GM23338 (cell line): ENCODE data around the gene DNAJC8. TPM values are rescaled to one million over a fixed set of nuclear protein-coding genes. Genes with fewer than 3 reads are reported as not detected.

ENCODE experiments used
- ATAC-seq: fragments of 200-7000 bp; cut with Tn5 transposase; 3 replicates; pipeline ENCODE4 v1.9.1; 2020
- DNase-seq: peaks from one replicate; pipeline ENCODE4 v3.0.0-alpha.2; 2015; ENCODE audit warnings: low spot score
- H2AFZ ChIP-seq: fragments of 200-600 bp; sonication (generic); 2 replicates; pipeline ENCODE4 v1.8.0; 2016; ENCODE audit warnings: antibody characterized with exemption, mild to moderate bottlenecking, moderate library complexity
- H3F3A ChIP-seq: fragments of 200-600 bp; sonication (generic); replicated peaks from 2 replicates; pipeline ENCODE4 v1.8.0; 2017; ENCODE audit warnings: antibody characterized with exemption, mixed run types, low read depth
- H3K27ac ChIP-seq: fragments of 200-600 bp; sonication (generic); 2 replicates; pipeline ENCODE4 v1.6.1; 2016; ENCODE audit warnings: low read depth
- H3K27me3 ChIP-seq: fragments of 200-600 bp; sonication (generic); 2 replicates; pipeline ENCODE4 v1.8.0; 2016; ENCODE audit warnings: mild to moderate bottlenecking, mixed run types, moderate library complexity; ENCODE audit not compliant: insufficient read depth
- H3K36me3 ChIP-seq: fragments of 200-600 bp; sonication (generic); 2 replicates; pipeline ENCODE4 v1.8.0; 2016; ENCODE audit warnings: mild to moderate bottlenecking; ENCODE audit not compliant: insufficient read depth
- H3K4me1 ChIP-seq: fragments of 200-600 bp; sonication (generic); 2 replicates; pipeline ENCODE4 v1.8.0; 2016; ENCODE audit warnings: mild to moderate bottlenecking, moderate library complexity; ENCODE audit not compliant: insufficient read depth
- H3K4me2 ChIP-seq: fragments of 200-600 bp; sonication (generic); 2 replicates; pipeline ENCODE4 v1.7.1; 2017; ENCODE audit warnings: mixed run types
- H3K4me3 ChIP-seq: fragments of 200-600 bp; sonication (generic); 2 replicates; pipeline ENCODE4 v1.6.1; 2016; ENCODE audit warnings: mixed run types
- H3K79me2 ChIP-seq: fragments of 200-600 bp; sonication (generic); replicated peaks from 2 replicates; pipeline ENCODE4 v1.8.0; 2017; ENCODE audit warnings: mild to moderate bottlenecking; ENCODE audit not compliant: insufficient read depth
- H3K9me2 ChIP-seq: fragments of 200-600 bp; sonication (generic); 2 replicates; pipeline ENCODE4 v1.8.0; 2017; ENCODE audit not compliant: insufficient read depth
- H4K20me1 ChIP-seq: fragments of 200-600 bp; sonication (generic); replicated peaks from 2 replicates; pipeline ENCODE4 v1.8.0; 2017; ENCODE audit warnings: mild to moderate bottlenecking; ENCODE audit not compliant: insufficient read depth
- H3K27ac Mint-ChIP-seq: 2 replicates; pipeline ENCODE4 v1.8.0; 2020; ENCODE audit warnings: inconsistent platforms, mild to moderate bottlenecking, moderate library complexity, mixed read lengths
- H3K27me3 Mint-ChIP-seq: 3 replicates; pipeline ENCODE4 v1.8.0; 2022; ENCODE audit warnings: low read depth, mild to moderate bottlenecking, moderate library complexity, mixed read lengths, inconsistent platforms; ENCODE audit not compliant: insufficient read depth, poor library complexity
- H3K36me3 Mint-ChIP-seq: 3 replicates; pipeline ENCODE4 v1.8.0; 2021; ENCODE audit warnings: low read depth, mild to moderate bottlenecking, inconsistent platforms, moderate library complexity, mixed read lengths
- H3K4me1 Mint-ChIP-seq: 3 replicates; pipeline ENCODE4 v1.8.0; 2020; ENCODE audit warnings: mild to moderate bottlenecking, inconsistent platforms, mixed read lengths
- H3K4me3 Mint-ChIP-seq: 3 replicates; pipeline ENCODE4 v1.8.0; 2021; ENCODE audit warnings: moderate library complexity, mild to moderate bottlenecking, inconsistent platforms, mixed read lengths
- H3K9me3 Mint-ChIP-seq: 3 replicates; pipeline ENCODE4 v1.8.0; 2020; ENCODE audit warnings: moderate library complexity, mild to moderate bottlenecking, inconsistent platforms, mixed read lengths
- CREB1 ChIP-seq: fragments of 250-450 bp; sonication (Bioruptor Pico); IDR thresholded peaks from 2 replicates; pipeline ENCODE4 v1.5.0; 2020; ENCODE audit warnings: low read depth, mild to moderate bottlenecking, moderate library complexity
- EZH2 ChIP-seq: fragments of 200-600 bp; sonication (generic); IDR thresholded peaks from one replicate; pipeline ENCODE4 v1.8.0; 2017; ENCODE audit warnings: antibody characterized with exemption, mild to moderate bottlenecking, low read depth; ENCODE audit not compliant: unreplicated experiment
- EZH2phosphoT487 ChIP-seq: fragments of 200-600 bp; sonication (generic); IDR thresholded peaks from one replicate; pipeline ENCODE4 v1.8.1; 2018; ENCODE audit warnings: antibody characterized with exemption; ENCODE audit not compliant: unreplicated experiment
- JUNB ChIP-seq: IDR thresholded peaks from one replicate; pipeline ENCODE4 v1.6.1; 2016; ENCODE audit warnings: antibody characterized with exemption; ENCODE audit not compliant: unreplicated experiment
- NANOG ChIP-seq: IDR thresholded peaks from 2 replicates; pipeline ENCODE4 v1.6.1; 2016; ENCODE audit warnings: antibody characterized with exemption, borderline replicate concordance
- POLR2AphosphoS5 ChIP-seq: IDR thresholded peaks from 2 replicates; pipeline ENCODE4 v1.6.1; 2016; ENCODE audit warnings: antibody characterized with exemption, low read depth
- STAT1 ChIP-seq: IDR thresholded peaks from one replicate; pipeline ENCODE4 v1.6.1; 2016; ENCODE audit warnings: antibody characterized with exemption; ENCODE audit not compliant: unreplicated experiment
- ZNF114 ChIP-seq: fragments of 250-450 bp; sonication (Bioruptor Pico); IDR thresholded peaks from 2 replicates; pipeline ENCODE4 v1.5.0; 2020; ENCODE audit warnings: mild to moderate bottlenecking, moderate library complexity
- ZNF331 ChIP-seq: fragments of 250-450 bp; sonication (Bioruptor Pico); IDR thresholded peaks from 2 replicates; pipeline ENCODE4 v1.5.0; 2020; ENCODE audit warnings: low read depth, mild to moderate bottlenecking, moderate library complexity
- polyA plus RNA-seq: library from polyadenylated mRNA; unstranded; fragments of >200 nt; fragmentation: Nextera tagmentation; extraction: Ambion mirVana; gene quantifications from 2 replicates; pipeline ENCODE4 v1.2.1, GENCODE V29; 2016
- total RNA-seq: library from RNA; depleted of rRNA; stranded (reverse); fragments of >200 nt; shearing (Covaris generic); gene quantifications from 2 replicates; pipeline ENCODE4 v1.2.3, GENCODE V29; 2014
- TF ChIP-seq, protein P1 (sequence below): IDR thresholded peaks from 2 replicates; pipeline ENCODE4 v1.6.1; 2016; ENCODE audit warnings: antibody characterized with exemption
- TF ChIP-seq, protein P2 (sequence below), 2 experiments: fragments of 200-600 bp in 1 of 2; sonication (generic) in 1 of 2; conservative IDR thresholded peaks; 2 replicates each; pipeline versions ENCODE4 v1.5.1 to v1.6.1; 2016 to 2017; ENCODE audit warnings: antibody characterized with exemption in 2 of 2, low read depth in 2 of 2, mild to moderate bottlenecking in 2 of 2, moderate library complexity in 1 of 2
- TF ChIP-seq, protein P3 (sequence below): fragments of 250-450 bp; sonication (Bioruptor Pico); IDR thresholded peaks from 2 replicates; pipeline ENCODE4 v1.5.0; 2020; ENCODE audit warnings: mild to moderate bottlenecking, moderate library complexity
- TF ChIP-seq, protein P4 (sequence below): IDR thresholded peaks from one replicate; pipeline ENCODE4 v1.6.1; 2018; ENCODE audit warnings: antibody characterized with exemption; ENCODE audit not compliant: unreplicated experiment

Gene DNAJC8
- total and polyA plus RNA-seq, 2 experiments from 2014 or later = 67.3 to 210 TPM

DNA sequence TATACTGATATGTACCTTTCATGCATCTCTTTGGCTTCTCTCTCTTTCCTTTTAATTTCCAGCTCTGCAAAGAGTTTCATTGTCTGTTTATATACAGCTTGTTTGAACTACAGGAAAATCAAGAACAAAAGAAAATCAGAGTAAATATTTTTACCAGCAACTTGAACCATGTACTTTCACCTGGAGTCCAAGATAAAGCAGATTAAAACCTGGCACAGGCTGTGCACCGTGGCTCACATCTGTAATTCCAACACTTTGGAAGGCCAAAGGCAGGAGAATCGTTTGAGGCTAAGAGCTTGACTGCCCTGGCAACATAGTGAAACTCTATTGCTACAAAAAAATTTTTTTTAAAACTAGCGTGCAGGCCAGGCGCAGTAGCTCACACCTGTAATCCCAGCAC is 27.6 kb downstream of the DNAJC8 start:
- 0 out of 2 replicates have a peak, but pooled peaks cover 2% of the 10 kb centered on the region for H4K20me1 ChIP-seq
- H3K4me2 ChIP-seq = no peak overlapping the region
- no peaks in the 10 kb centered on the region for H3K4me1 ChIP-seq
- Mint-ChIP-seq H3K27ac (no peak overlapping the region), H3K9me3 (no peaks in the 10 kb centered on the region), H3K27me3 (no peaks in the 10 kb centered on the region), H3K4me1 (peaks cover 4% of the 10 kb centered on the region; the same call in 1 of the 3 replicates), H3K4me3 (no peak overlapping the region), H3K36me3 (peaks cover 72% of the 10 kb centered on the region)
- ATAC-seq (no peak), DNase-seq (no peak)
- no peaks in the 10 kb centered on the region for H3K27me3 ChIP-seq
- H3F3A ChIP-seq = peaks cover 1% of the 10 kb centered on the region; the same call in 1 of the 2 replicates
- no peak overlapping the region for H2AFZ ChIP-seq
- H3K27ac ChIP-seq = no peak overlapping the region
- peaks cover 56% of the 10 kb centered on the region for H3K36me3 ChIP-seq
- H3K4me3 ChIP-seq = no peak overlapping the region
- peaks cover 9% of the 10 kb centered on the region; the same call in 1 of the 2 replicates for H3K79me2 ChIP-seq
- TF ChIP-seq ZNF114 (CRISPR knock-in tag) (no peak), POLR2AphosphoS5 (no peak), EZH2 (no peak), NANOG (no peak), STAT1 (no peak), EZH2phosphoT487 (no peak), CREB1 (CRISPR knock-in tag) (no peak), JUNB (no peak), ZNF331 (CRISPR knock-in tag) (no peak)
- TF ChIP-seq, protein P1, sequence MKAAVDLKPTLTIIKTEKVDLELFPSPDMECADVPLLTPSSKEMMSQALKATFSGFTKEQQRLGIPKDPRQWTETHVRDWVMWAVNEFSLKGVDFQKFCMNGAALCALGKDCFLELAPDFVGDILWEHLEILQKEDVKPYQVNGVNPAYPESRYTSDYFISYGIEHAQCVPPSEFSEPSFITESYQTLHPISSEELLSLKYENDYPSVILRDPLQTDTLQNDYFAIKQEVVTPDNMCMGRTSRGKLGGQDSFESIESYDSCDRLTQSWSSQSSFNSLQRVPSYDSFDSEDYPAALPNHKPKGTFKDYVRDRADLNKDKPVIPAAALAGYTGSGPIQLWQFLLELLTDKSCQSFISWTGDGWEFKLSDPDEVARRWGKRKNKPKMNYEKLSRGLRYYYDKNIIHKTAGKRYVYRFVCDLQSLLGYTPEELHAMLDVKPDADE = no peak
- TF ChIP-seq, protein P2, sequence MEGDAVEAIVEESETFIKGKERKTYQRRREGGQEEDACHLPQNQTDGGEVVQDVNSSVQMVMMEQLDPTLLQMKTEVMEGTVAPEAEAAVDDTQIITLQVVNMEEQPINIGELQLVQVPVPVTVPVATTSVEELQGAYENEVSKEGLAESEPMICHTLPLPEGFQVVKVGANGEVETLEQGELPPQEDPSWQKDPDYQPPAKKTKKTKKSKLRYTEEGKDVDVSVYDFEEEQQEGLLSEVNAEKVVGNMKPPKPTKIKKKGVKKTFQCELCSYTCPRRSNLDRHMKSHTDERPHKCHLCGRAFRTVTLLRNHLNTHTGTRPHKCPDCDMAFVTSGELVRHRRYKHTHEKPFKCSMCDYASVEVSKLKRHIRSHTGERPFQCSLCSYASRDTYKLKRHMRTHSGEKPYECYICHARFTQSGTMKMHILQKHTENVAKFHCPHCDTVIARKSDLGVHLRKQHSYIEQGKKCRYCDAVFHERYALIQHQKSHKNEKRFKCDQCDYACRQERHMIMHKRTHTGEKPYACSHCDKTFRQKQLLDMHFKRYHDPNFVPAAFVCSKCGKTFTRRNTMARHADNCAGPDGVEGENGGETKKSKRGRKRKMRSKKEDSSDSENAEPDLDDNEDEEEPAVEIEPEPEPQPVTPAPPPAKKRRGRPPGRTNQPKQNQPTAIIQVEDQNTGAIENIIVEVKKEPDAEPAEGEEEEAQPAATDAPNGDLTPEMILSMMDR (conservative IDR thresholded peaks at IDR 0.05; ENCODE audit: low read depth in 2 of 2) = no peak
- TF ChIP-seq, protein P3, sequence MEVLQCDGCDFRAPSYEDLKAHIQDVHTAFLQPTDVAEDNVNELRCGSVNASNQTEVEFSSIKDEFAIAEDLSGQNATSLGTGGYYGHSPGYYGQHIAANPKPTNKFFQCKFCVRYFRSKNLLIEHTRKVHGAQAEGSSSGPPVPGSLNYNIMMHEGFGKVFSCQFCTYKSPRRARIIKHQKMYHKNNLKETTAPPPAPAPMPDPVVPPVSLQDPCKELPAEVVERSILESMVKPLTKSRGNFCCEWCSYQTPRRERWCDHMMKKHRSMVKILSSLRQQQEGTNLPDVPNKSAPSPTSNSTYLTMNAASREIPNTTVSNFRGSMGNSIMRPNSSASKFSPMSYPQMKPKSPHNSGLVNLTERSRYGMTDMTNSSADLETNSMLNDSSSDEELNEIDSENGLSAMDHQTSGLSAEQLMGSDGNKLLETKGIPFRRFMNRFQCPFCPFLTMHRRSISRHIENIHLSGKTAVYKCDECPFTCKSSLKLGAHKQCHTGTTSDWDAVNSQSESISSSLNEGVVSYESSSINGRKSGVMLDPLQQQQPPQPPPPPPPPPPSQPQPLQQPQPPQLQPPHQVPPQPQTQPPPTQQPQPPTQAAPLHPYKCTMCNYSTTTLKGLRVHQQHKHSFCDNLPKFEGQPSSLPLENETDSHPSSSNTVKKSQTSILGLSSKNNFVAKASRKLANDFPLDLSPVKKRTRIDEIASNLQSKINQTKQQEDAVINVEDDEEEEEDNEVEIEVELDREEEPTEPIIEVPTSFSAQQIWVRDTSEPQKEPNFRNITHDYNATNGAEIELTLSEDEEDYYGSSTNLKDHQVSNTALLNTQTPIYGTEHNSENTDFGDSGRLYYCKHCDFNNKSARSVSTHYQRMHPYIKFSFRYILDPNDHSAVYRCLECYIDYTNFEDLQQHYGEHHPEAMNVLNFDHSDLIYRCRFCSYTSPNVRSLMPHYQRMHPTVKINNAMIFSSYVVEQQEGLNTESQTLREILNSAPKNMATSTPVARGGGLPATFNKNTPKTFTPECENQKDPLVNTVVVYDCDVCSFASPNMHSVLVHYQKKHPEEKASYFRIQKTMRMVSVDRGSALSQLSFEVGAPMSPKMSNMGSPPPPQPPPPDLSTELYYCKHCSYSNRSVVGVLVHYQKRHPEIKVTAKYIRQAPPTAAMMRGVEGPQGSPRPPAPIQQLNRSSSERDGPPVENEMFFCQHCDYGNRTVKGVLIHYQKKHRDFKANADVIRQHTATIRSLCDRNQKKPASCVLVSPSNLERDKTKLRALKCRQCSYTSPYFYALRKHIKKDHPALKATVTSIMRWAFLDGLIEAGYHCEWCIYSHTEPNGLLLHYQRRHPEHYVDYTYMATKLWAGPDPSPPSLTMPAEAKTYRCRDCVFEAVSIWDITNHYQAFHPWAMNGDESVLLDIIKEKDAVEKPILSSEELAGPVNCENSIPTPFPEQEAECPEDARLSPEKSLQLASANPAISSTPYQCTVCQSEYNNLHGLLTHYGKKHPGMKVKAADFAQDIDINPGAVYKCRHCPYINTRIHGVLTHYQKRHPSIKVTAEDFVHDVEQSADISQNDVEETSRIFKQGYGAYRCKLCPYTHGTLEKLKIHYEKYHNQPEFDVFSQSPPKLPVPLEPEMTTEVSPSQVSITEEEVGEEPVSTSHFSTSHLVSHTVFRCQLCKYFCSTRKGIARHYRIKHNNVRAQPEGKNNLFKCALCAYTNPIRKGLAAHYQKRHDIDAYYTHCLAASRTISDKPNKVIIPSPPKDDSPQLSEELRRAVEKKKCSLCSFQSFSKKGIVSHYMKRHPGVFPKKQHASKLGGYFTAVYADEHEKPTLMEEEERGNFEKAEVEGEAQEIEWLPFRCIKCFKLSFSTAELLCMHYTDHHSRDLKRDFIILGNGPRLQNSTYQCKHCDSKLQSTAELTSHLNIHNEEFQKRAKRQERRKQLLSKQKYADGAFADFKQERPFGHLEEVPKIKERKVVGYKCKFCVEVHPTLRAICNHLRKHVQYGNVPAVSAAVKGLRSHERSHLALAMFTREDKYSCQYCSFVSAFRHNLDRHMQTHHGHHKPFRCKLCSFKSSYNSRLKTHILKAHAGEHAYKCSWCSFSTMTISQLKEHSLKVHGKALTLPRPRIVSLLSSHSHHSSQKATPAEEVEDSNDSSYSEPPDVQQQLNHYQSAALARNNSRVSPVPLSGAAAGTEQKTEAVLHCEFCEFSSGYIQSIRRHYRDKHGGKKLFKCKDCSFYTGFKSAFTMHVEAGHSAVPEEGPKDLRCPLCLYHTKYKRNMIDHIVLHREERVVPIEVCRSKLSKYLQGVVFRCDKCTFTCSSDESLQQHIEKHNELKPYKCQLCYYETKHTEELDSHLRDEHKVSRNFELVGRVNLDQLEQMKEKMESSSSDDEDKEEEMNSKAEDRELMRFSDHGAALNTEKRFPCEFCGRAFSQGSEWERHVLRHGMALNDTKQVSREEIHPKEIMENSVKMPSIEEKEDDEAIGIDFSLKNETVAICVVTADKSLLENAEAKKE = no peak
- TF ChIP-seq, protein P4, sequence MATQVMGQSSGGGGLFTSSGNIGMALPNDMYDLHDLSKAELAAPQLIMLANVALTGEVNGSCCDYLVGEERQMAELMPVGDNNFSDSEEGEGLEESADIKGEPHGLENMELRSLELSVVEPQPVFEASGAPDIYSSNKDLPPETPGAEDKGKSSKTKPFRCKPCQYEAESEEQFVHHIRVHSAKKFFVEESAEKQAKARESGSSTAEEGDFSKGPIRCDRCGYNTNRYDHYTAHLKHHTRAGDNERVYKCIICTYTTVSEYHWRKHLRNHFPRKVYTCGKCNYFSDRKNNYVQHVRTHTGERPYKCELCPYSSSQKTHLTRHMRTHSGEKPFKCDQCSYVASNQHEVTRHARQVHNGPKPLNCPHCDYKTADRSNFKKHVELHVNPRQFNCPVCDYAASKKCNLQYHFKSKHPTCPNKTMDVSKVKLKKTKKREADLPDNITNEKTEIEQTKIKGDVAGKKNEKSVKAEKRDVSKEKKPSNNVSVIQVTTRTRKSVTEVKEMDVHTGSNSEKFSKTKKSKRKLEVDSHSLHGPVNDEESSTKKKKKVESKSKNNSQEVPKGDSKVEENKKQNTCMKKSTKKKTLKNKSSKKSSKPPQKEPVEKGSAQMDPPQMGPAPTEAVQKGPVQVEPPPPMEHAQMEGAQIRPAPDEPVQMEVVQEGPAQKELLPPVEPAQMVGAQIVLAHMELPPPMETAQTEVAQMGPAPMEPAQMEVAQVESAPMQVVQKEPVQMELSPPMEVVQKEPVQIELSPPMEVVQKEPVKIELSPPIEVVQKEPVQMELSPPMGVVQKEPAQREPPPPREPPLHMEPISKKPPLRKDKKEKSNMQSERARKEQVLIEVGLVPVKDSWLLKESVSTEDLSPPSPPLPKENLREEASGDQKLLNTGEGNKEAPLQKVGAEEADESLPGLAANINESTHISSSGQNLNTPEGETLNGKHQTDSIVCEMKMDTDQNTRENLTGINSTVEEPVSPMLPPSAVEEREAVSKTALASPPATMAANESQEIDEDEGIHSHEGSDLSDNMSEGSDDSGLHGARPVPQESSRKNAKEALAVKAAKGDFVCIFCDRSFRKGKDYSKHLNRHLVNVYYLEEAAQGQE = no peak
- H3K9me2 ChIP-seq = no peaks in the 10 kb centered on the region
